KMS-11 (cell line): Measurements from ENCODE around the gene TBC1D2B.

Source experiments
- H2AFZ ChIP-seq: fragments of 200-600 bp; sonication (generic); 2 replicates; pipeline ENCODE4 v1.6.1; 2016; ENCODE audit warnings: antibody characterized with exemption, mixed run types, low read depth
- H3K27ac ChIP-seq: fragments of 200-600 bp; sonication (generic); 2 replicates; pipeline ENCODE4 v1.6.1; 2016; ENCODE audit warnings: mild to moderate bottlenecking, mixed run types
- H3K27me3 ChIP-seq: fragments of 200-600 bp; sonication (generic); 2 replicates; pipeline ENCODE4 v1.6.1; 2017; ENCODE audit warnings: mild to moderate bottlenecking, low read depth, mixed run types, moderate library complexity; ENCODE audit not compliant: insufficient read depth
- H3K36me3 ChIP-seq: fragments of 200-600 bp; sonication (generic); 2 replicates; pipeline ENCODE4 v1.6.1; 2017; ENCODE audit warnings: mild to moderate bottlenecking, mixed run types; ENCODE audit not compliant: insufficient read depth
- H3K4me1 ChIP-seq: fragments of 200-600 bp; sonication (generic); 2 replicates; pipeline ENCODE4 v1.6.1; 2016; ENCODE audit warnings: mild to moderate bottlenecking, low read depth, mixed run types; ENCODE audit not compliant: poor library complexity, severe bottlenecking
- H3K4me2 ChIP-seq: fragments of 200-600 bp; sonication (generic); 2 replicates; pipeline ENCODE4 v1.7.0; 2016; ENCODE audit warnings: mild to moderate bottlenecking, mixed run types
- H3K4me3 ChIP-seq: fragments of 200-600 bp; sonication (generic); IDR thresholded peaks from 2 replicates; pipeline ENCODE4 v1.6.1; 2017; ENCODE audit warnings: low read depth, low read length, mixed read lengths; ENCODE audit not compliant: insufficient read depth
- H3K79me2 ChIP-seq: fragments of 200-600 bp; sonication (generic); 2 replicates; pipeline ENCODE4 v1.6.1; 2016; ENCODE audit warnings: low read depth, mixed run types; ENCODE audit not compliant: insufficient read depth
- H3K9ac ChIP-seq: fragments of 200-600 bp; sonication (generic); 2 replicates; pipeline ENCODE4 v1.6.1; 2016; ENCODE audit warnings: mild to moderate bottlenecking, mixed run types
- H4K20me1 ChIP-seq: fragments of 200-600 bp; sonication (generic); 2 replicates; pipeline ENCODE4 v1.6.1; 2016; ENCODE audit warnings: mild to moderate bottlenecking, mixed run types; ENCODE audit not compliant: insufficient read depth
- CTCF ChIP-seq: fragments of 200-600 bp; sonication (generic); conservative IDR thresholded peaks from 2 replicates; pipeline ENCODE4 v1.6.1; 2017; ENCODE audit warnings: low read depth, mild to moderate bottlenecking, antibody characterized with exemption, low read length, moderate library complexity, mixed read lengths

The TBC1D2B gene

GRCh38 chr15:78040653-78041244 lies 36.8 kb downstream of the TBC1D2B start:
- no peak overlapping the region for H3K4me3 ChIP-seq
- no peaks in the 10 kb centered on the region for H3K36me3 ChIP-seq
- TF ChIP-seq CTCF = no peak
- no peak overlapping the region for H3K27ac ChIP-seq
- H3K4me2 ChIP-seq = no peak overlapping the region
- no peak overlapping the region for H2AFZ ChIP-seq
- no peaks in the 10 kb centered on the region for H4K20me1 ChIP-seq
- H3K4me1 ChIP-seq = peaks cover 52% of the 10 kb centered on the region
- H3K9ac ChIP-seq = no peak overlapping the region
- H3K79me2 ChIP-seq = no peaks in the 10 kb centered on the region
- no peaks in the 10 kb centered on the region for H3K27me3 ChIP-seq

- TF ChIP-seq CTCF = no peak
- Histone ChIP-seq H3K27me3 (no peaks in the 10 kb centered on the region), H3K36me3 (no peaks in the 10 kb centered on the region), H3K4me2 (no peak overlapping the region), H3K4me1 (peaks cover 52% of the 10 kb centered on the region), H3K9ac (no peak overlapping the region), H4K20me1 (no peaks in the 10 kb centered on the region), H3K4me3 (no peak overlapping the region), H3K79me2 (no peaks in the 10 kb centered on the region), H2AFZ (no peak overlapping the region), H3K27ac (no peak overlapping the region)
Observed at GRCh38 chr15:78038585-78039247, 38.8 kb downstream of the TBC1D2B start.

- Histone ChIP-seq H3K36me3 (no peaks in the 10 kb centered on the region), H2AFZ (no peak overlapping the region), H3K79me2 (no peaks in the 10 kb centered on the region), H3K27ac (no peak overlapping the region), H3K4me3 (no peak overlapping the region), H3K4me2 (no peak overlapping the region), H3K9ac (no peak overlapping the region), H4K20me1 (no peaks in the 10 kb centered on the region), H3K27me3 (no peaks in the 10 kb centered on the region), H3K4me1 (peaks cover 55% of the 10 kb centered on the region)
- no peak for TF ChIP-seq CTCF
Observed at GRCh38 chr15:78037779-78038305, 39.7 kb downstream of the TBC1D2B start.

GRCh38 chr15:78037328-78037727 lies 40.2 kb downstream of the TBC1D2B start:
- Histone ChIP-seq H3K4me2 (no peak overlapping the region), H3K36me3 (no peaks in the 10 kb centered on the region), H3K27ac (no peak overlapping the region), H4K20me1 (no peaks in the 10 kb centered on the region), H2AFZ (no peak overlapping the region), H3K4me3 (no peak overlapping the region), H3K79me2 (no peaks in the 10 kb centered on the region), H3K27me3 (no peaks in the 10 kb centered on the region), H3K9ac (no peak overlapping the region), H3K4me1 (peaks cover 60% of the 10 kb centered on the region)
- TF ChIP-seq CTCF = no peak
